GM12873 (cell line): ENCODE data around the gene GRXCR2.
A peak's percentile ranks its signal among the peaks of the same experiment; 100 is the strongest.

ENCODE experiments used
- TF ChIP-seq, protein P1 (sequence below): IDR thresholded peaks from 2 replicates; pipeline ENCODE4 v1.5.1; 2012; ENCODE audit warnings: low read depth, mild to moderate bottlenecking, moderate library complexity, low read length, control low read depth; ENCODE audit not compliant: insufficient read depth; ENCODE audit errors: missing control alignments

The GRXCR2 gene

DNA sequence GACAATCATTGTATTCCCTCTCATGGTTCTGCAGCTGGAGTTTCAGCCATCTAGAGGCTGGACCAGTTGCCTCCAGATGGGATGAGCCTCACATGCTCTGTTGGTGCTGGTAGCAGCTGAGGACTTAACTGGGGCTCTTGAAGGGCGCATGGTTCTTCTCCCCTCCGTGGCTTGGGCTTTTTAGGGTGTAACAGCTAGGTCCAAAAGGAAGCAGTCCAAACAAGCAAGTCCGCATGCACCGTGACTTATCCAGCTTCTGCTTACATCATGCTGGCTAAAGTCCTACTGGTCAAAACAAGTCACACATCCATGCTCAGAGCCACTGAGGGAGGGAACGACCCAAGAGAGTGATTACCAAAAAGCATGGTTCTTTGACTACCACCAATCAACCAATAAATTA lies 31.9 kb upstream of the GRXCR2 start:
- TF ChIP-seq, protein P1, sequence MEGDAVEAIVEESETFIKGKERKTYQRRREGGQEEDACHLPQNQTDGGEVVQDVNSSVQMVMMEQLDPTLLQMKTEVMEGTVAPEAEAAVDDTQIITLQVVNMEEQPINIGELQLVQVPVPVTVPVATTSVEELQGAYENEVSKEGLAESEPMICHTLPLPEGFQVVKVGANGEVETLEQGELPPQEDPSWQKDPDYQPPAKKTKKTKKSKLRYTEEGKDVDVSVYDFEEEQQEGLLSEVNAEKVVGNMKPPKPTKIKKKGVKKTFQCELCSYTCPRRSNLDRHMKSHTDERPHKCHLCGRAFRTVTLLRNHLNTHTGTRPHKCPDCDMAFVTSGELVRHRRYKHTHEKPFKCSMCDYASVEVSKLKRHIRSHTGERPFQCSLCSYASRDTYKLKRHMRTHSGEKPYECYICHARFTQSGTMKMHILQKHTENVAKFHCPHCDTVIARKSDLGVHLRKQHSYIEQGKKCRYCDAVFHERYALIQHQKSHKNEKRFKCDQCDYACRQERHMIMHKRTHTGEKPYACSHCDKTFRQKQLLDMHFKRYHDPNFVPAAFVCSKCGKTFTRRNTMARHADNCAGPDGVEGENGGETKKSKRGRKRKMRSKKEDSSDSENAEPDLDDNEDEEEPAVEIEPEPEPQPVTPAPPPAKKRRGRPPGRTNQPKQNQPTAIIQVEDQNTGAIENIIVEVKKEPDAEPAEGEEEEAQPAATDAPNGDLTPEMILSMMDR: no peak

DNA sequence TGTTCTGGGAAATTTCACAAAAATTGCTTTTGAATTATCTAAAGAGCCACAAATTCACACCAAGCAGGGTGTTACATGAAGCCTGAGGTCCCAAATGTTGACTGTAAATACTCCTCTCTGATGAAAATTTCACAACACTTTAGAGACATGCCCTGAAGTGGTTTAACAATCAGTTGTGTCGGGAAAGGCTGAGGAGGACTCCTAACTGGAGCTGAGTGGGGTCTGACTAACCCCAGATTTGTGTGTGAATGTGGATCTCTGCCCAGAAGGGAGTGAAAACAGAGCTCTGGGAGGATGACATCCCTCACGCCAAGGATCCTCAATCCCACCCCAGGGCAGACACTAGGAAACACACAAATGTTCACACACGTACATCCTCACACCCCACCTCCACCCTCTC lies 31.1 kb upstream of the GRXCR2 start:
- TF ChIP-seq, protein P1: no peak

DNA sequence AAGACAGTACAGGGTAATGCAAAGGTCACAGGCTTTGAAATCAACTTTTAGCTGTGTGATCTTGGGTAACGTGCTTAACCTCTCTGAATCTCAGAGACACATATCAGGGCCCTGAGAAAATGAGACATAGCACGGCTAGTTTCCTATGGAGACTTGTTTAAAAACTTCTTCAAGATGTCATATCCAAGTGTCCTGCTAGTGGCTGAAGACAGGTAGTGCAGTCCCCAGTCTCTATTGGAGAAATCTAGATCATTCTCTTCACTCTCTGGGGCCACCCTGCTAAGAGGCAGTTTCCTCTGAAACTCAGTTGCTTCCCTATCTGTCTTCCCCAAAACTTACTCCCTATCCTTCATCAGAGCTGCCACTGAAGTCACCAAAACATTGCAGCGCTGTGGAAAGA lies 30.3 kb upstream of the GRXCR2 start:
- TF ChIP-seq, protein P1: peak; percentile 49

DNA sequence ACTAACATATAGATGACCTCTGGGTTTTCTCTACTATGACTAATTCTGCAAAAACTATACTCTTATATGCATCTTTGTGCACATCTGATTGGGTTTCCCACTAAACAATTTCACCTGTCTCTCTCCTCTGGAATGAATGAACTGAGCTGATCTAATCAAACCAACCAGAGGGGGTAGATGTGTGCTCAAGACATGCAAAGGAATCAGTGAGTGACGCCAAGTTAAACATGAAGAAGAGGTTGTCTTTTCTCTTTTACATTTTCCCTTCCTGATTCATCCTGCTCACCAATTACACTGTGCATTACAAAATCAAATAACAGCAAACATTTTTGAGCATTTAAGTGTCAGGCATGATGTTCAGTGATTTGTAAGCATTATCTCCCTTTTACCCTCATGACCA lies 29.6 kb upstream of the GRXCR2 start:
- TF ChIP-seq, protein P1: no peak

DNA sequence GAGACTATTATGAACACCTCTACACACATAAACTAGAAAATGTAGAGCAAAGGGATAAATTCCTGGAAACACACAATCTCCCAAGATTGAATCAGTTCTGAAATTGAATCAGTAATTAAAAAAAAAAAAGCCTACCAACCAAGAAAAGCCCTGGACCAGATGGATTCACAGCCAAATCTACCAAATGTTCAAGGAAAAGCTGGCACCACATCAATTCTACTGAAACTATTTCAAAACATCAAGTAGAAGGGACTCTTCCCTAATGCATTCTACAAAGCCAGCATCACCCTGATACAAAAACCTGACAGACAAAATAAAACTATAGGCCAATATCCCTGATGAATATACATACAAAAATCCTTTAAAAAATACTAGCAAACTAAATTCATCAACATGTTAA lies 25.4 kb upstream of the GRXCR2 start:
- TF ChIP-seq, protein P1: no peak

DNA sequence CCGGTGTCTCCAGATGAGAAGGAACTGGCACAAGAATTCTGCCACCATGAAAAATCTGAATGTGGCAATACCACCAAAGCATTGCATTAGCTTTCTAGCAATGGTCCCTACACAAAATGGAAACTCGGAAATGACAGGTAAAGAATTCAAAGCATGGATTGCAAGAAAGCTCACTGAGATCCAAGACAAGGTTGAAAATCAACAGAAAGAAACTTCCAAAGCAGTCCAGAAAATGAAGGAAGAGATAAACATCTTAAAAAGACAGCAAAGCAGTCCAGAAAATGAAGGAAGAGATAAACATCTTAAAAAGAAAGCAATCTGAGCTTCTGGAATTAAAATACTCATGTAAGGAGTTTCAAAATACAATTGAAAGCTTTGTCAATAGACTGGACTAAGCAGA lies 16.8 kb upstream of the GRXCR2 start:
- TF ChIP-seq, protein P1: no peak

DNA sequence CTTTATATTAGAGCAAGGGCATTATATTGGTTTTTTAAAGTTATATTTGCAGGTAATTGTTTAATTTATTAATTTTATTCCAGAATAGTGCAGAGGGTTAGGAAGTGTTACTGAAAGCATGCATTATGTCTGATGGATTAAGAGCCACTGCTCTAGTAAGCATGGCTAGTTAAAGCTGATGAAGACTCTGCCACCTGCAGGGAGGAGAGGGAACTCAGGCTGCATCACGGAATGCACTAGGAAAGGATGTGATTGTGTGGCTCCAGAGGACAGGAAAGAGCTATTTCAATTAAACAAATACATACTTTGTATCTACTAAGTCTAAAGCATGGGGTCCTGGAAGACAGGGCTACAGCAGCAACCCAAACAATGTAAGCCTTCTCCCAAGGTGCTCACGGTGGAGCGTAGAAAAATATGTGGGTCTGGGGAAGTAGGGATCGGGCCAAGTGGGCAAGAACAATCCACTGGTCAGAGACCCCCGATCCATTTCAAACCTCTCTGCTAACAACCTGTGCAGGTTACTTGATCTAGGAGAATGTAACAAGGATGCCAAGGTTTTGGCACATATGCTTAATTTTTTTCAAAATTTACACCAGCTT lies 15.3 kb upstream of the GRXCR2 start:
- TF ChIP-seq, protein P1: peak; percentile 61
